ENCODE results near the gene APOBEC3C.
"Not testable (repeated sequence)": the region's sequence is repeated elsewhere in the genome, so short reads cannot be mapped to it uniquely, and the experiment has no call there.

GRCh38 chr22:39040155-39040537 lies 26.1 kb downstream of the APOBEC3C start:
- TF ChIP-seq CTCF, POLR2A (IDR thresholded peaks at IDR 0.05): not testable (repeated sequence)

All from body of pancreas (tissue), 4 donors.